Regular cardiac myocyte (primary cell): ENCODE results near the gene SLC38A6. TPM values are rescaled to one million over a fixed set of nuclear protein-coding genes. Genes with fewer than 3 reads are reported as not detected.

Experiments
- total RNA-seq: library from RNA; depleted of rRNA; stranded (reverse); fragments of >200 nt; gene quantifications from 2 replicates; pipeline ENCODE4 v1.2.3, GENCODE V29; 2014

SLC38A6 gene
- 27.2 and 61.2 TPM in 2 replicates for total RNA-seq

GRCh38 chr14:60980811-60981632 is at the start of gene SLC38A6, which contains the start of gene TRMT5:
Gene SLC38A6 (plus strand): TSS chr14:60981245. CDS start chr14:60981278, 33 bp downstream.
Gene TRMT5 (minus strand): TSS chr14:60981079. CDS start chr14:60980973, 106 bp downstream.

Other genes with a start within 250 kb of the SLC38A6 start
- 65.7 and 68.6 TPM in 2 replicates for gene MNAT1, start 246.5 kb upstream of the SLC38A6 start, total RNA-seq
- gene TRMT5, start 166 bp upstream of the SLC38A6 start, total RNA-seq = 11.0 and 14.0 TPM in 2 replicates